Right atrium auricular region (tissue), 2 donors: ENCODE measurements around the gene ELP1. TPM values are rescaled to one million over a fixed set of nuclear protein-coding genes. Genes with fewer than 3 reads are reported as not detected.
"Not testable (repeated sequence)": the region's sequence is repeated elsewhere in the genome, so short reads cannot be mapped to it uniquely, and the experiment has no call there.

Source experiments
- DNase-seq: peaks from one replicate; pipeline ENCODE4 v3.0.0-alpha.2; 2019; ENCODE audit warnings: low spot score
- H3K27ac ChIP-seq, 2 donors: fragments of 200-600 bp; sonication (generic); 1 replicate in 1 of 2; 2 replicates in 1 of 2; pipeline ENCODE4 v1.5.1; 2016 to 2019
- H3K27me3 ChIP-seq, 2 donors: fragments of 200-600 bp; sonication (generic); one replicate each; pipeline versions ENCODE4 v1.5.1 to v1.6.0; 2017 to 2019
- H3K36me3 ChIP-seq: fragments of 200-600 bp; sonication (generic); one replicate; pipeline ENCODE4 v1.5.1; 2016
- H3K4me1 ChIP-seq, 2 donors: fragments of 200-600 bp; sonication (generic); one replicate each; pipeline versions ENCODE4 v1.5.1 to v1.6.0; 2017 to 2019
- H3K4me3 ChIP-seq, 2 donors: fragments of 200-600 bp; sonication (generic); 1 replicate in 1 of 2; 2 replicates in 1 of 2; pipeline ENCODE4 v1.5.1; 2017 to 2019; ENCODE audit warnings: mild to moderate bottlenecking in 1 of 2, moderate library complexity in 1 of 2
- H3K9me3 ChIP-seq, 2 donors: fragments of 200-600 bp; sonication (generic); one replicate each; pipeline ENCODE4 v1.5.1; 2019
- total RNA-seq, 2 donors: library from RNA; depleted of rRNA; stranded (reverse); fragments of >200 nt; gene quantifications; one replicate each; pipeline ENCODE4 v1.1.0, GENCODE V29; 2016
- TF ChIP-seq, protein P1 (sequence below), 2 donors: fragments of 200-600 bp; sonication (generic); IDR thresholded peaks; one replicate each; pipeline ENCODE4 v1.5.1; 2019; ENCODE audit warnings: antibody characterized with exemption in 2 of 2

Gene ELP1
- total RNA-seq, 2 donors from 2014 or later: 14.7 to 22.1 TPM

GRCh38 chr9:108897324-108898096 is 36.4 kb downstream of the ELP1 start:
- H3K4me1 ChIP-seq: no peaks in the 10 kb centered on the region
- TF ChIP-seq, protein P1, sequence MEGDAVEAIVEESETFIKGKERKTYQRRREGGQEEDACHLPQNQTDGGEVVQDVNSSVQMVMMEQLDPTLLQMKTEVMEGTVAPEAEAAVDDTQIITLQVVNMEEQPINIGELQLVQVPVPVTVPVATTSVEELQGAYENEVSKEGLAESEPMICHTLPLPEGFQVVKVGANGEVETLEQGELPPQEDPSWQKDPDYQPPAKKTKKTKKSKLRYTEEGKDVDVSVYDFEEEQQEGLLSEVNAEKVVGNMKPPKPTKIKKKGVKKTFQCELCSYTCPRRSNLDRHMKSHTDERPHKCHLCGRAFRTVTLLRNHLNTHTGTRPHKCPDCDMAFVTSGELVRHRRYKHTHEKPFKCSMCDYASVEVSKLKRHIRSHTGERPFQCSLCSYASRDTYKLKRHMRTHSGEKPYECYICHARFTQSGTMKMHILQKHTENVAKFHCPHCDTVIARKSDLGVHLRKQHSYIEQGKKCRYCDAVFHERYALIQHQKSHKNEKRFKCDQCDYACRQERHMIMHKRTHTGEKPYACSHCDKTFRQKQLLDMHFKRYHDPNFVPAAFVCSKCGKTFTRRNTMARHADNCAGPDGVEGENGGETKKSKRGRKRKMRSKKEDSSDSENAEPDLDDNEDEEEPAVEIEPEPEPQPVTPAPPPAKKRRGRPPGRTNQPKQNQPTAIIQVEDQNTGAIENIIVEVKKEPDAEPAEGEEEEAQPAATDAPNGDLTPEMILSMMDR (IDR thresholded peaks at IDR 0.05): no peak
- H3K27me3 ChIP-seq: no peaks in the 10 kb centered on the region
- no peak overlapping the region for H3K4me3 ChIP-seq
- H3K9me3 ChIP-seq: no peaks in the 10 kb centered on the region
- H3K27ac ChIP-seq: no peak overlapping the region
- peaks cover 93% of the 10 kb centered on the region for H3K36me3 ChIP-seq
- DNase-seq: no peak

- Histone ChIP-seq H3K4me3 (no peak overlapping the region), H3K9me3 (no peaks in the 10 kb centered on the region), H3K27ac (no peak overlapping the region), H3K36me3 (peaks cover 84% of the 10 kb centered on the region), H3K4me1 (no peaks in the 10 kb centered on the region), H3K27me3 (no peaks in the 10 kb centered on the region)
- no peak for DNase-seq
- TF ChIP-seq, protein P1 (IDR thresholded peaks at IDR 0.05): no peak
These were observed 39.5 kb downstream of the ELP1 start for GRCh38 chr9:108894225-108894997.

GRCh38 chr9:108889649-108890067 is 44.3 kb downstream of the ELP1 start:
- DNase-seq: no peak
- H3K36me3 ChIP-seq: peaks cover 39% of the 10 kb centered on the region
- peaks cover 0 to 6% of the 10 kb centered on the region in 2 donors for H3K9me3 ChIP-seq
- no peak overlapping the region for H3K4me3 ChIP-seq
- TF ChIP-seq, protein P1 (IDR thresholded peaks at IDR 0.05): peak in 1 of 2 donors; percentile 43
- peaks cover 0 to 14% of the 10 kb centered on the region in 2 donors for H3K4me1 ChIP-seq
- H3K27me3 ChIP-seq: no peaks in the 10 kb centered on the region
- H3K27ac ChIP-seq: no peak overlapping the region

GRCh38 chr9:108886594-108887271 is 47.2 kb downstream of the ELP1 start:
- H3K9me3 ChIP-seq, DNase-seq, H3K4me3 ChIP-seq, H3K27me3 ChIP-seq, H3K27ac ChIP-seq: not testable (repeated sequence)
- H3K4me1 ChIP-seq: peaks cover 0 to 14% of the 10 kb centered on the region in 2 donors
- peaks cover 21% of the 10 kb centered on the region for H3K36me3 ChIP-seq

DNA sequence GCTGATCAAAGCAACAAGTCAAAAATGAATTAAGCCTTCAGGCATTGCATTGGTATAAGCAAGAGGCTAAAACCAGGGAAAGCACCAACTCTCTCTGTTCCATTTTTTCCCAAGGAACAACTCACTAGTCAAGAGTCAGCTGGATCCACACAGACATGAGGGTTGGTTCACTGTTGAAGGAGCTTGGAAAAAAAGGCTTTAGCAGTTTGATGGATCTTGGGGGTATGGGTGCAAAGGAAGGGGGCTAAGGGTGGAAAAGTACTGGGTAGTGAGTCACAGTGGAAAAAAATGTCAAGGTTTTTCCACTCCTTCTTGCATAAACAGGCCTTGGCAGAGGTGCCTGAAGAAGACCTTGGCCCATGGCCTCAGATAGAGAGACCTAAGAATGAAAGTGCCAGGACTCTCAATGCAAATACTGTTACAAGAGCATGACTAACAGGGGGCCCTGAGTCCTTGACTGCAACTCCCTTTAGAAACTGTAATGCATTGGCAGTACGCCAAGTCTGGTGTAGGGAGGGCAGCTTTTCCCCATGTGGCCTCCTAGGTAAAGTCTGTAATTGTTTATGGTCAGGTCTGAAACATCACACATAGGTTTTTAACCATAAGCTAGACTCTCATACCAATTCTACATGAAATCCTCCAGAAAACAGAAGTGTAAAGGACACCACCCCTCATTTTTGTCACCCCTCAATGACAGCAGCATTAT is 48.1 kb downstream of the ELP1 start:
- TF ChIP-seq, protein P1 (IDR thresholded peaks at IDR 0.05): no peak
- peaks cover 0 to 14% of the 10 kb centered on the region in 2 donors for H3K4me1 ChIP-seq
- H3K27me3 ChIP-seq: no peaks in the 10 kb centered on the region
- peaks cover 21% of the 10 kb centered on the region for H3K36me3 ChIP-seq
- H3K27ac ChIP-seq: no peak overlapping the region
- H3K9me3 ChIP-seq: peaks cover 0 to 6% of the 10 kb centered on the region in 2 donors
- H3K4me3 ChIP-seq: no peak overlapping the region
- DNase-seq: no peak
